K562 (cell line): ENCODE measurements around the gene NPEPPS. TPM values are rescaled to one million over a fixed set of nuclear protein-coding genes. Genes with fewer than 3 reads are reported as not detected.
A peak's percentile ranks its signal among the peaks of the same experiment; 100 is the strongest.

Experiments
- ATAC-seq: fragments of 200-7000 bp; cut with Tn5 transposase; 3 replicates; pipeline ENCODE4 v1.9.1; 2020; ENCODE audit warnings: moderate library complexity
- BruUV-seq: library from RNA; stranded (reverse); fragments of 400-500 nt; replicated peaks from 2 replicates; lab custom pipeline; 2021; lab: Mats Ljungman, UMichigan
- CTCF ChIA-PET: fragments of 300-600 bp; formaldehyde crosslinking; extraction: SDS; loops from one replicate; lab custom pipeline; 2021; ENCODE audit warnings: low intra/inter-chr PET ratio; lab: Yijun Ruan, JAX
- POLR2A ChIA-PET: fragments of 300-600, 350-650 bp; sonication (Branson Sonifier 250); formaldehyde crosslinking; extraction: SDS; loops from one replicate; lab custom pipeline; 2021; ENCODE audit warnings: antibody characterized with exemption, inconsistent platforms; lab: Yijun Ruan, JAX
- DNase-seq, 4 experiments: peaks; one replicate each; pipeline versions ENCODE4 v3.0.0 to v3.0.0-alpha.2; 2011 to 2018; ENCODE audit warnings: low spot score in 3 of 4, mixed read lengths in 3 of 4; ENCODE audit errors: extremely low read depth in 1 of 4
- FAIRE-seq: peaks from 2 replicates; lab custom pipeline; 2011; peaks lifted over from hg19 to GRCh38; lab: Jason Lieb, UNC
- H2AFZ ChIP-seq: 2 replicates; pipeline ENCODE4 v1.6.0; 2011; ENCODE audit warnings: low read depth, low read length, control low read depth, inconsistent platforms
- H3K27ac ChIP-seq: fragments of 200-600 bp; 3 replicates; pipeline ENCODE4 v1.8.0; 2011; ENCODE audit warnings: low read depth, mild to moderate bottlenecking, control low read depth, inconsistent platforms, low read length, moderate library complexity, mixed read lengths; ENCODE audit errors: extremely low read depth
- H3K27me3 ChIP-seq, 2 experiments: fragments of 300-600 bp in 1 of 2; 2 replicates in 1 of 2; 3 replicates in 1 of 2; pipeline versions ENCODE4 v1.6.0 to v1.8.0; 2011; ENCODE audit warnings: inconsistent platforms in 2 of 2, low read length in 2 of 2, mild to moderate bottlenecking in 1 of 2, mixed read lengths in 1 of 2, moderate library complexity in 1 of 2; ENCODE audit not compliant: control insufficient read depth in 2 of 2, insufficient read depth in 2 of 2
- H3K36me3 ChIP-seq: fragments of 300-600 bp; 3 replicates; pipeline ENCODE4 v1.8.0; 2011; ENCODE audit warnings: mild to moderate bottlenecking, low read length, inconsistent platforms; ENCODE audit not compliant: control insufficient read depth, insufficient read depth
- H3K4me1 ChIP-seq, 2 experiments: fragments of 200-600 bp in 1 of 2; replicated peaks in 1 of 2; 2 replicates in 1 of 2; 3 replicates in 1 of 2; pipeline versions ENCODE4 v1.5.1 to v1.8.0; 2011; ENCODE audit warnings: inconsistent platforms in 2 of 2, low read length in 2 of 2, mild to moderate bottlenecking in 1 of 2, mixed read lengths in 1 of 2, moderate library complexity in 1 of 2; ENCODE audit not compliant: control insufficient read depth in 2 of 2, insufficient read depth in 2 of 2
- H3K4me2 ChIP-seq: 2 replicates; pipeline ENCODE4 v1.6.1; 2011; ENCODE audit warnings: low read length, control low read depth, inconsistent platforms, mixed read lengths; ENCODE audit not compliant: insufficient read depth
- H3K4me3 ChIP-seq: fragments of 200-600 bp; sonication (generic), shearing (Covaris generic); 2 replicates; pipeline ENCODE4 v1.5.1; 2016; ENCODE audit warnings: control low read depth, inconsistent platforms
- H3K79me2 ChIP-seq: fragments of 200-600 bp; 3 replicates; pipeline ENCODE4 v1.8.0; 2011; ENCODE audit warnings: low read length, inconsistent platforms; ENCODE audit not compliant: control insufficient read depth, insufficient read depth
- H3K9ac ChIP-seq, 2 experiments: 2 replicates each; pipeline versions ENCODE4 v1.6.0 to v1.6.1; 2011; ENCODE audit warnings: low read depth in 2 of 2, low read length in 2 of 2, control low read depth in 1 of 2, inconsistent platforms in 1 of 2, mild to moderate bottlenecking in 1 of 2, mixed read lengths in 1 of 2; ENCODE audit not compliant: insufficient read depth in 1 of 2
- H3K9me1 ChIP-seq: one replicate; pipeline ENCODE4 v1.6.0; 2011; ENCODE audit warnings: inconsistent platforms, mild to moderate bottlenecking, low read length, moderate library complexity; ENCODE audit not compliant: control insufficient read depth, insufficient read depth
- H3K9me3 ChIP-seq: replicated peaks from 2 replicates; pipeline ENCODE4 v1.5.1; 2011; ENCODE audit warnings: low read depth, low read length, inconsistent platforms; ENCODE audit not compliant: control insufficient read depth, insufficient read depth
- H4K20me1 ChIP-seq: replicated peaks from 2 replicates; pipeline ENCODE4 v1.6.1; 2011; ENCODE audit warnings: low read length, inconsistent platforms, mixed read lengths; ENCODE audit not compliant: control insufficient read depth, insufficient read depth
- ASH1L ChIP-seq: fragments of 450-650 bp; IDR thresholded peaks from 2 replicates; pipeline ENCODE4 v1.6.1; 2018; ENCODE audit warnings: borderline replicate concordance, mild to moderate bottlenecking, low read depth; ENCODE audit not compliant: partially characterized antibody
- C11orf30 ChIP-seq: fragments of 450-650 bp; IDR thresholded peaks from 2 replicates; pipeline ENCODE4 v1.6.1; 2016; ENCODE audit warnings: low read depth, mild to moderate bottlenecking
- CEBPB ChIP-seq: fragments of 450-650 bp; IDR thresholded peaks from 2 replicates; pipeline ENCODE4 v1.6.1; 2016; ENCODE audit warnings: missing genetic modification characterization, missing compliant biosample characterization
- CEBPG ChIP-seq, 3 experiments: fragments of 200-800 bp in 1 of 3; sonication (Bioruptor generic) in 1 of 3; sonication (generic) in 1 of 3; formaldehyde crosslinking in 1 of 3; IDR thresholded peaks in 2 of 3; conservative IDR thresholded peaks in 1 of 3; 2 replicates each; pipeline versions ENCODE4 v1.6.1 to v1.8.0; 2016 to 2022; ENCODE audit warnings: missing compliant biosample characterization in 2 of 3, missing genetic modification characterization in 2 of 3, mild to moderate bottlenecking in 1 of 3, missing genetic modification reagents in 1 of 3
- PTRF ChIP-seq: fragments of 450-650 bp; IDR thresholded peaks from 2 replicates; pipeline ENCODE4 v1.6.1; 2016; ENCODE audit warnings: mild to moderate bottlenecking, missing genetic modification characterization, missing compliant biosample characterization
- PURB ChIP-seq: sonication (generic); formaldehyde crosslinking; IDR thresholded peaks from 2 replicates; pipeline ENCODE4 v1.9.0; 2021; ENCODE audit warnings: low read depth, mild to moderate bottlenecking, missing genetic modification reagents
- RBBP5 ChIP-seq: fragments of 200-600 bp; sonication (generic); IDR thresholded peaks from 2 replicates; pipeline ENCODE4 v1.6.1; 2012; ENCODE audit warnings: borderline replicate concordance, mild to moderate bottlenecking, low read length, control low read depth, inconsistent platforms; ENCODE audit not compliant: insufficient read depth, poor library complexity, severe bottlenecking
- SAP30 ChIP-seq: fragments of 200-600 bp; sonication (generic); IDR thresholded peaks from 2 replicates; pipeline ENCODE4 v1.6.1; 2012; ENCODE audit warnings: borderline replicate concordance, low read depth, mild to moderate bottlenecking, moderate library complexity, low read length, control low read depth, inconsistent platforms; ENCODE audit not compliant: insufficient read depth, poor library complexity, severe bottlenecking
- ZBTB5 ChIP-seq: fragments of 450-650 bp; IDR thresholded peaks from 2 replicates; pipeline ENCODE4 v1.6.1; 2017; ENCODE audit warnings: antibody characterized with exemption
- ZKSCAN1 ChIP-seq: fragments of 150-350 bp; IDR thresholded peaks from 2 replicates; pipeline ENCODE4 v1.6.1; 2016; ENCODE audit warnings: low read depth, low read length
- ZNF512 ChIP-seq: IDR thresholded peaks from 2 replicates; pipeline ENCODE4 v1.6.1; 2016; ENCODE audit warnings: missing genetic modification characterization, missing compliant biosample characterization
- WGBS: fragments of 100-300 bp; shearing (Covaris generic); methylation state at CpG from one replicate; pipeline ENCODE4 v1.1.6; 2016; ENCODE audit warnings: low coverage, mixed read lengths; ENCODE audit not compliant: insufficient coverage; ENCODE audit errors: missing lambda C conversion rate; 5-methylcytosine and 5-hydroxymethylcytosine counted together
- in situ Hi-C: fragments of 300-500 bp; cut with MboI; formaldehyde crosslinking; loops from 4 replicates; pipeline ENCODE4 v1.15.0; 2018; ENCODE audit warnings: inconsistent platforms, mixed read lengths
- intact Hi-C: fragments of 100-400 bp; cut with micrococcal nuclease; formaldehyde crosslinking; loops from 2 replicates; pipeline ENCODE4 v1.14.2; 2022
- polyA plus RNA-seq, 8 experiments: library from polyadenylated mRNA; depleted of rRNA in 4 of 8; stranded (reverse) in 5 of 8; unstranded in 3 of 8; fragments of >200 nt; fragmentation: Nextera tagmentation in 2 of 8; fragmentation: Illumina TruSeq in 1 of 8; extraction: Ambion mirVana in 2 of 8; extraction: Trizol in 1 of 8; gene quantifications; 2 replicates each; pipeline versions ENCODE4 v1.2.1 to v1.2.3, GENCODE V29; 2011 to 2014; ENCODE audit warnings: inconsistent platforms in 1 of 8, missing spikeins in 1 of 8
- total RNA-seq, 7 experiments: library from RNA; depleted of rRNA in 6 of 7; stranded (reverse); fragments of >200 nt in 6 of 7; fragmentation: Illumina TruSeq in 2 of 7; extraction: Trizol in 2 of 7; gene quantifications; 2 replicates each; pipeline versions ENCODE4 v1.2.1 to v1.2.3, GENCODE V29; 2011 to 2021; ENCODE audit warnings: low replicate concordance in 1 of 7

Gene NPEPPS
- total and polyA plus RNA-seq, 9 of the 15 experiments (the other 6 are each of a cell fraction or from before 2014, with no cell fraction given): 21.4 to 108 (median 46.0) TPM

- peaks cover 95% of the 10 kb centered on the region for H3K36me3 ChIP-seq
- H3K4me3 ChIP-seq: no peak overlapping the region
- TF ChIP-seq RBBP5 (no peak), ZKSCAN1 (no peak)
- H3K27ac ChIP-seq: no peak overlapping the region
- no peaks in the 10 kb centered on the region for H3K4me1 ChIP-seq
- 0 out of 2 replicates have a peak, but pooled peaks cover 6% of the 10 kb centered on the region for H4K20me1 ChIP-seq
- ATAC-seq: no peak
- no TSS peak for BruUV-seq
- H3K27me3 ChIP-seq: no peaks in the 10 kb centered on the region
- intact Hi-C loops: no loop called here
- no peak for FAIRE-seq
- ChIA-PET CTCF (interaction anchor here (1.1 kb wide), 2 partner anchors 9 to 78 kb away, joined by 3 to 5 read pairs; no protein-coding TSS in a partner anchor), POLR2A (interaction anchor here (0.7 to 5.4 kb wide), 6 partner anchors 10 to 31 kb away, joined by 3 to 35 read pairs (median 6); partner anchors contain the start of gene KPNB1)
- no peak overlapping the region for H3K9ac ChIP-seq
- DNase-seq: no peak
- no peak overlapping the region for H3K4me2 ChIP-seq
- peaks cover 17% of the 10 kb centered on the region; the same call in 2 of the 3 replicates for H3K79me2 ChIP-seq
- in situ Hi-C loops: no loop called here
- H2AFZ ChIP-seq: no peak overlapping the region
- H3K9me3 ChIP-seq: no peaks in the 10 kb centered on the region
- H3K9me1 ChIP-seq: no peaks in the 10 kb centered on the region
Measured at GRCh38 chr17:47664624-47664941, 133.7 kb downstream of the NPEPPS start.

GRCh38 chr17:47665655-47666054, 134.7 kb downstream of the NPEPPS start:
- 81% methylated on average over 3 of the region's 3 CpGs for WGBS
- Histone ChIP-seq H3K4me2 (no peak overlapping the region), H3K9me1 (no peaks in the 10 kb centered on the region), H4K20me1 (0 out of 2 replicates have a peak, but pooled peaks cover 6% of the 10 kb centered on the region), H3K9me3 (no peaks in the 10 kb centered on the region), H2AFZ (no peak overlapping the region), H3K9ac (no peak overlapping the region), H3K27ac (no peak overlapping the region), H3K4me1 (no peaks in the 10 kb centered on the region), H3K4me3 (no peak overlapping the region), H3K36me3 (peaks cover 96% of the 10 kb centered on the region), H3K27me3 (no peaks in the 10 kb centered on the region), H3K79me2 (peaks cover 19% of the 10 kb centered on the region; the same call in 2 of the 3 replicates)
- in situ Hi-C loops: no loop called here
- POLR2A ChIA-PET: interaction anchor here (1.1 to 5.4 kb wide), 5 partner anchors 9 to 15 kb away, joined by 5 to 35 read pairs (median 7); partner anchors contain the start of gene KPNB1
- CTCF ChIA-PET: no interaction called here
- BruUV-seq: no TSS peak
- DNase-seq (no peak), FAIRE-seq (no peak), ATAC-seq (no peak)
- intact Hi-C loops: no loop called here
- TF ChIP-seq PTRF (no peak), ZNF512 (tag) (no peak), ASH1L (no peak), SAP30 (no peak), PURB (CRISPR knock-in tag) (no peak), C11orf30 (no peak), ZBTB5 (no peak), CEBPG (CRISPR knock-in tag; IDR thresholded peaks at IDR 0.05) (no peak), CEBPG (tag; conservative IDR thresholded peaks at IDR 0.05 in 1 of 2, IDR thresholded peaks at IDR 0.05 in 1 of 2) (peak; percentile 40 to 62; a peak in 3 of 4 replicates), CEBPB (tag) (peak; percentile 33; the same call in 1 of the 2 replicates)
